Adrenal gland (tissue), 5 donors: ENCODE results near the gene AGBL1.

Experiments used
- CTCF ChIP-seq, 6 experiments: fragments of 450-650 bp in 4 of 6; fragments of 200-600 bp in 2 of 6; sonication (generic) in 1 of 6; IDR thresholded peaks; 1 replicate in 5 of 6; 2 replicates in 1 of 6; pipeline versions ENCODE4 v1.5.1 to v1.8.0; 2016 to 2021; ENCODE audit warnings: antibody characterized with exemption in 6 of 6, mild to moderate bottlenecking in 2 of 6, moderate library complexity in 1 of 6
- POLR2A ChIP-seq, 2 donors: fragments of 450-650 bp; IDR thresholded peaks; one replicate each; pipeline ENCODE4 v1.6.1; 2017; ENCODE audit warnings: antibody characterized with exemption in 2 of 2, mild to moderate bottlenecking in 2 of 2, moderate library complexity in 1 of 2
- donor health status: DM: no; HTN: no; CAD: no.

DNA sequence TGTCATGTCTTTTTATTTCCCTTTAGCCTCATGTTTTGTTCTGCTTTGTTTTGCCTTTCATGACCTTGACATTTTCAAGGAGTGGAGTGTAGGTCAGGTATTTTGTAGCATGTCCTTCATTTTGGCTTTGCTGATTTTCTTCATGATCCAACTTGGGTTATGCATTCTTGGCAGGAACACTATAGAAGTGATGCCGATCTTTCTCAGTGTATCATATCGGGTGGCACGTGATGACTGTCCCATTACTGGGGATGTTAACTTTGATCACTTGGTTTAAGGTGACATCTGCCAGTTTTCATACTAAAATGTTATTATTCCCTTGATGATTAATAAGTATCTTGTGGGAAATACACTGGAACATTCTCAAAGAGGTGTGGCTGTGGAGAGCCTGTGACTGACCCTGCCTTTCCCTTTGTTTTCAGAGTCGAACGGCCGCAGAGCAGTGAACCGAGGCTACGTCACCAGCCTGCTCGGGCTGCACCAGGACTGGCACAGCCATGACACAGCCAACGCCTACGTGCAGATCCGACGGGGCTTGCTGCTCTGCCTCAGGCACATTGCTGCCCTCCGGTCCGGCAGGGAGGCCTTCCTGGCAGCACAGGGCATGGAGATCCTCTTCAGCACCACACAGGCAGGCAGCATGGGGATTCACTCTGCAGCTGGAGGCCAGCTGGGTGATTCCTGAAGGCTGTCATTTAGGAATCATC lies 167.7 kb downstream of the AGBL1 start:
- TF ChIP-seq CTCF (IDR thresholded peaks at IDR 0.05), result no peak
- no peak for TF ChIP-seq POLR2A (IDR thresholded peaks at IDR 0.05)
